ENCODE results near the gene CEP112.
"Not testable (repeated sequence)": the region's sequence is repeated elsewhere in the genome, so short reads cannot be mapped to it uniquely, and the experiment has no call there.

CEP112 gene

GRCh38 chr17:65756760-65757159 lies 435.2 kb downstream of the CEP112 start:
- DNase-seq: no peak

- DNase-seq: no peak
Observed at GRCh38 chr17:65755799-65756198, 436.1 kb downstream of the CEP112 start.

- DNase-seq: no peak
Observed at GRCh38 chr17:65754630-65755029, 437.3 kb downstream of the CEP112 start.

GRCh38 chr17:65754081-65754480 lies 437.9 kb downstream of the CEP112 start:
- DNase-seq: no peak

GRCh38 chr17:65753348-65753747 lies 438.6 kb downstream of the CEP112 start:
- no peak for DNase-seq

GRCh38 chr17:65751263-65751662 lies 440.7 kb downstream of the CEP112 start:
- DNase-seq: no peak

- peak; percentile 46 to 51 for DNase-seq
Observed at GRCh38 chr17:65750631-65751115, 441.3 kb downstream of the CEP112 start.

- DNase-seq: no peak
Observed at GRCh38 chr17:65750166-65750565, 441.8 kb downstream of the CEP112 start.

GRCh38 chr17:65749479-65749878 lies 442.5 kb downstream of the CEP112 start:
- no peak for DNase-seq

GRCh38 chr17:65745241-65745640 lies 446.7 kb downstream of the CEP112 start:
- no peak for DNase-seq

GRCh38 chr17:65743308-65743655 lies 448.7 kb downstream of the CEP112 start:
- no peak for DNase-seq

GRCh38 chr17:65742403-65743307 lies 449.3 kb downstream of the CEP112 start:
- no peak for DNase-seq

GRCh38 chr17:65741710-65742109 lies 450.2 kb downstream of the CEP112 start:
- no peak for DNase-seq

GRCh38 chr17:65739034-65739433 lies 452.9 kb downstream of the CEP112 start:
- DNase-seq: no peak

GRCh38 chr17:65737451-65737850 lies 454.5 kb downstream of the CEP112 start:
- no peak for DNase-seq

GRCh38 chr17:65733314-65733713 lies 458.6 kb downstream of the CEP112 start:
- DNase-seq: no peak

GRCh38 chr17:65732667-65733066 lies 459.3 kb downstream of the CEP112 start:
- not testable (repeated sequence) for DNase-seq

GRCh38 chr17:65730711-65731169 lies 461.2 kb downstream of the CEP112 start:
- DNase-seq: no peak

GRCh38 chr17:65729207-65729606 lies 462.7 kb downstream of the CEP112 start:
- DNase-seq: no peak

GRCh38 chr17:65727832-65728231 lies 464.1 kb downstream of the CEP112 start:
- DNase-seq: no peak

- DNase-seq: no peak
Observed at GRCh38 chr17:65727246-65727645, 464.7 kb downstream of the CEP112 start.

- no peak for DNase-seq
Observed at GRCh38 chr17:65723431-65724151, 468.3 kb downstream of the CEP112 start.

- no peak for DNase-seq
Observed at GRCh38 chr17:65718601-65719000, 473.3 kb downstream of the CEP112 start.

All from CD4-positive, alpha-beta T cell treated with Interleukin-1 beta for 1 hour (primary cell).